CD4-positive, alpha-beta memory T cell (primary cell): ENCODE results near the gene P3H3. TPM values are rescaled to one million over a fixed set of nuclear protein-coding genes. Genes with fewer than 3 reads are reported as not detected.
A peak's percentile ranks its signal among the peaks of the same experiment; 100 is the strongest.
"Not testable (repeated sequence)": the region's sequence is repeated elsewhere in the genome, so short reads cannot be mapped to it uniquely, and the experiment has no call there.

Source experiments
- CTCF ChIA-PET: fragments of 350-600 bp; sonication (Branson Sonifier 250); formaldehyde crosslinking; loops from one replicate; lab custom pipeline; 2021; ENCODE audit warnings: inconsistent platforms; ENCODE audit not compliant: partially characterized antibody; lab: Charles Lee
- POLR2A ChIA-PET: fragments of 350-600 bp; sonication (Branson Sonifier 250); formaldehyde crosslinking; loops from one replicate; lab custom pipeline; 2021; ENCODE audit not compliant: partially characterized antibody; lab: Charles Lee
- DNase-seq, 5 donors: peaks; one replicate each; pipeline versions ENCODE4 v3.0.0 to v3.0.0-alpha.2; 2020 to 2022; ENCODE audit warnings: mixed read lengths in 1 of 5
- H3K27ac ChIP-seq: one replicate; pipeline ENCODE4 v1.7.0; 2013; ENCODE audit warnings: low read depth, low read length
- H3K27me3 ChIP-seq: 2 replicates; pipeline ENCODE4 v1.7.0; 2013; ENCODE audit warnings: mild to moderate bottlenecking, low read length, moderate library complexity; ENCODE audit not compliant: insufficient read depth
- H3K36me3 ChIP-seq: 2 replicates; pipeline ENCODE4 v1.7.0; 2013; ENCODE audit warnings: mild to moderate bottlenecking, low read length, moderate library complexity; ENCODE audit not compliant: insufficient read depth
- H3K4me1 ChIP-seq: 2 replicates; pipeline ENCODE4 v1.7.0; 2013; ENCODE audit warnings: mild to moderate bottlenecking, low read length, moderate library complexity; ENCODE audit not compliant: insufficient read depth
- H3K4me3 ChIP-seq, 2 donors: one replicate each; pipeline ENCODE4 v1.7.0; 2013; ENCODE audit warnings: low read length in 2 of 2, mild to moderate bottlenecking in 1 of 2
- H3K9me3 ChIP-seq, 2 donors: one replicate each; pipeline ENCODE4 v1.7.0; 2013; ENCODE audit warnings: low read length in 2 of 2, control low read depth in 1 of 2; ENCODE audit not compliant: control insufficient read depth in 1 of 2
- H3K27ac Mint-ChIP-seq, 7 donors: one replicate each; pipeline ENCODE4 v1.8.0; 2020 to 2021; ENCODE audit warnings: mixed read lengths in 7 of 7, mild to moderate bottlenecking in 6 of 7, inconsistent platforms in 3 of 7, moderate library complexity in 3 of 7
- H3K27me3 Mint-ChIP-seq, 2 donors: one replicate each; pipeline ENCODE4 v1.8.0; 2020 to 2021; ENCODE audit warnings: mixed read lengths in 2 of 2
- H3K36me3 Mint-ChIP-seq, 2 donors: one replicate each; pipeline ENCODE4 v1.8.0; 2020 to 2021; ENCODE audit warnings: mixed read lengths in 2 of 2, inconsistent platforms in 1 of 2, mild to moderate bottlenecking in 1 of 2
- H3K4me1 Mint-ChIP-seq, 4 donors: one replicate each; pipeline ENCODE4 v1.8.0; 2020 to 2021; ENCODE audit warnings: mixed read lengths in 4 of 4, mild to moderate bottlenecking in 1 of 4
- H3K4me3 Mint-ChIP-seq, 8 donors: one replicate each; pipeline ENCODE4 v1.8.0; 2020 to 2021; ENCODE audit warnings: mixed read lengths in 8 of 8, mild to moderate bottlenecking in 7 of 8, moderate library complexity in 6 of 8, inconsistent platforms in 3 of 8
- H3K9me3 Mint-ChIP-seq, 8 donors: one replicate each; pipeline ENCODE4 v1.8.0; 2020 to 2021; ENCODE audit warnings: mixed read lengths in 8 of 8, mild to moderate bottlenecking in 5 of 8, inconsistent platforms in 3 of 8, moderate library complexity in 1 of 8
- intact Hi-C: fragments of 100-400 bp; cut with micrococcal nuclease; formaldehyde crosslinking; loops from one replicate; pipeline ENCODE4 v1.15.1; 2023
- polyA plus RNA-seq, 2 donors: library from polyadenylated mRNA; unstranded; fragments of 300-500 nt; fragmentation: Illumina TruSeq; gene quantifications; one replicate each; pipeline ENCODE4 v1.2.3, GENCODE V29; 2021
- total RNA-seq, 2 experiments: library from RNA; stranded (reverse); gene quantifications; one replicate each; pipeline ENCODE4 v1.2.3, GENCODE V29; 2021

Gene P3H3
- total and polyA plus RNA-seq, 4 experiments from 2014 or later, result 0.72 to 11.8 (median 6.2) TPM

GRCh38 chr12:6879824-6880223 is 51.6 kb downstream of the P3H3 start:
- H3K27ac Mint-ChIP-seq, H3K4me1 ChIP-seq, H3K9me3 ChIP-seq, H3K27me3 Mint-ChIP-seq, H3K9me3 Mint-ChIP-seq, H3K4me3 Mint-ChIP-seq, H3K36me3 Mint-ChIP-seq, H3K4me3 ChIP-seq, H3K36me3 ChIP-seq, intact Hi-C loops, H3K27me3 ChIP-seq, DNase-seq, H3K4me1 Mint-ChIP-seq, H3K27ac ChIP-seq: not testable (repeated sequence)
- CTCF ChIA-PET, result interaction anchor here (3.0 kb wide), 1 partner anchor 12 kb away, joined by 15 read pairs; no protein-coding TSS in a partner anchor
- POLR2A ChIA-PET, result interaction anchor here (1.4 kb wide), 1 partner anchor 11 kb away, joined by 3 read pairs; no protein-coding TSS in a partner anchor

DNA sequence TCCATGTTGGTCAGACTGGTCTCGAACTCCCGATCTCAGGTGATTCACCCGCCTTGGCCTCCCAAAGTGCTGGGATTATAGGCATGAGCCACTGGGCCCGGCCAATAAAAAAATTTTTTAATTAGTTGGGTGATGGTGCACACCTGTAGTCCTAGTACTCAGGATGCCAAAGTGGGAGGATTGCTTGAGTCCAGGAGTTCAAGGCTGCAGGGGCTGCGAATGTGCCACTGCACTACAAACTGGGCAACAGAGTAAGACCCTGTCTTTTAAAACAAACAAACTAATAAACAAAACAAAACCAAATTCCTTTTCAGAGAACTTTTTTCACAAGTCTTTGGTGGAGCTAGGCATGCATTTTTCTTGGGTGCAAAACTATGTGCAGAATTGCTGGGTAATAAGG is 55.0 kb downstream of the P3H3 start:
- Histone ChIP-seq H3K4me3 (no peak overlapping the region), H3K27ac (no peak overlapping the region), H3K4me1 (no peaks in the 10 kb centered on the region), H3K27me3 (no peaks in the 10 kb centered on the region), H3K9me3 (no peaks in the 10 kb centered on the region), H3K36me3 (no peaks in the 10 kb centered on the region)
- Mint-ChIP-seq H3K36me3 (peaks cover 0 to 9% of the 10 kb centered on the region in 2 donors), H3K4me1 (no peaks in the 10 kb centered on the region), H3K27me3 (no peaks in the 10 kb centered on the region), H3K27ac (no peak overlapping the region), H3K9me3 (no peaks in the 10 kb centered on the region), H3K4me3 (no peak overlapping the region)
- no peak for DNase-seq
- CTCF ChIA-PET, result interaction anchor here (3.8 kb wide), 1 partner anchor 11 kb away, joined by 26 read pairs; the partner anchor contains the start of gene SPSB2
- intact Hi-C loops, result no loop called here
- POLR2A ChIA-PET, result interaction anchor here (1.8 to 5.3 kb wide), 2 partner anchors 8 to 10 kb away, joined by 11 to 33 read pairs; partner anchors contain the start of gene SPSB2

DNA sequence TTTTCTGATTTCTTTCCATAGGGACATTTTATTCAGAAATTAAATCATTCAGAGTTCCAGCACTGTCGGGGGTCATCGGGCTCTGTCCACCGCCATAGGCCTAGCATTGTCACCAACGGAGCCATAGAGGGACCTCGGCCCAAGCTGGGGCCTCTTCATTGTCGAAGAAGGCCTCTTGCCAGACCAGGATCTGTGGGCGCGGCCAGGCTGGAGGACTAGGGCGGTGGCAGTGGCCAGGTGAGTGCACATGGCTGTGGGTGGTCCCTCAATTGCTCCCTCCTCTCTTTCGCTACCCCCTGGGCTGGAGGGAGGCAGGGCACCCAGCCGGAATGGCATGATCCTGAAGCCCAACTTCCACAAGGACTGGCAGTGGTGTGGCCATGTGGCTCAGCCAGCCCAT is 55.5 kb downstream of the P3H3 start:
- Histone ChIP-seq H3K9me3 (no peaks in the 10 kb centered on the region), H3K27ac (no peak overlapping the region), H3K4me1 (no peaks in the 10 kb centered on the region), H3K27me3 (no peaks in the 10 kb centered on the region), H3K36me3 (no peaks in the 10 kb centered on the region), H3K4me3 (no peak overlapping the region)
- CTCF ChIA-PET, result interaction anchor here (3.8 kb wide), 1 partner anchor 11 kb away, joined by 26 read pairs; the partner anchor contains the start of gene SPSB2
- no peak overlapping the region for H3K27ac Mint-ChIP-seq
- no peaks in the 10 kb centered on the region for H3K4me1 Mint-ChIP-seq
- no peaks in the 10 kb centered on the region for H3K9me3 Mint-ChIP-seq
- POLR2A ChIA-PET, result interaction anchor here (5.3 kb wide), 1 partner anchor 10 kb away, joined by 33 read pairs; the partner anchor contains the start of gene SPSB2
- no peak overlapping the region for H3K4me3 Mint-ChIP-seq
- H3K27me3 Mint-ChIP-seq, result no peaks in the 10 kb centered on the region
- H3K36me3 Mint-ChIP-seq, result peaks cover 0 to 9% of the 10 kb centered on the region in 2 donors
- no peak for DNase-seq
- intact Hi-C loops, result no loop called here

DNA sequence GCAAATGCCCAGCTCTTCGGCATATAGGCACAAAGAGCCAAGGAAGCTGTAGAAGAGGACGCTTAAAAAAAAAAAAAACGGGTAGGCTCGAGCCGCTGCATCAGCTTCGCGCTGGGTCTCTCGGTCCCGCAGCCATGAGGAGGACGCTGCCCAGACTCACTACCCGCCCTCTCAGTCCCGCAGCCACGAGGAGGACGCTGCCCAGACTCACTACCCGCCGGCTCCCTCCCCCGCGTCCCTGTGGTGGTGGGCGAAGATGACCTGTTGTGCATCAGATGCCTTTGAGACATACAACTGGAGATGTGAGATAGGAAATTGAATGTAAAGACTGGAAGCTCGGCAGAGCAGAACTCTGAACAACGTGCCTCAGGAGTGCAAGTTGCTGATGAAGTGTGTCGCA is 56.3 kb downstream of the P3H3 start:
- intact Hi-C loops, result no loop called here
- Mint-ChIP-seq H3K4me3 (no peak overlapping the region), H3K36me3 (peaks cover 0 to 9% of the 10 kb centered on the region in 2 donors), H3K27ac (no peak overlapping the region), H3K4me1 (no peaks in the 10 kb centered on the region), H3K9me3 (no peaks in the 10 kb centered on the region), H3K27me3 (no peaks in the 10 kb centered on the region)
- no peaks in the 10 kb centered on the region for H3K27me3 ChIP-seq
- no peak overlapping the region for H3K27ac ChIP-seq
- no peak for DNase-seq
- no peaks in the 10 kb centered on the region for H3K36me3 ChIP-seq
- no peaks in the 10 kb centered on the region for H3K9me3 ChIP-seq
- H3K4me1 ChIP-seq, result no peaks in the 10 kb centered on the region
- CTCF ChIA-PET, result interaction anchor here (1.2 to 3.8 kb wide), 2 partner anchors 12 to 16 kb away, joined by 3 to 26 read pairs; partner anchors contain the start of gene SPSB2
- no peak overlapping the region for H3K4me3 ChIP-seq
- POLR2A ChIA-PET, result interaction anchor here (5.3 kb wide), 1 partner anchor 11 kb away, joined by 33 read pairs; the partner anchor contains the start of gene SPSB2

DNA sequence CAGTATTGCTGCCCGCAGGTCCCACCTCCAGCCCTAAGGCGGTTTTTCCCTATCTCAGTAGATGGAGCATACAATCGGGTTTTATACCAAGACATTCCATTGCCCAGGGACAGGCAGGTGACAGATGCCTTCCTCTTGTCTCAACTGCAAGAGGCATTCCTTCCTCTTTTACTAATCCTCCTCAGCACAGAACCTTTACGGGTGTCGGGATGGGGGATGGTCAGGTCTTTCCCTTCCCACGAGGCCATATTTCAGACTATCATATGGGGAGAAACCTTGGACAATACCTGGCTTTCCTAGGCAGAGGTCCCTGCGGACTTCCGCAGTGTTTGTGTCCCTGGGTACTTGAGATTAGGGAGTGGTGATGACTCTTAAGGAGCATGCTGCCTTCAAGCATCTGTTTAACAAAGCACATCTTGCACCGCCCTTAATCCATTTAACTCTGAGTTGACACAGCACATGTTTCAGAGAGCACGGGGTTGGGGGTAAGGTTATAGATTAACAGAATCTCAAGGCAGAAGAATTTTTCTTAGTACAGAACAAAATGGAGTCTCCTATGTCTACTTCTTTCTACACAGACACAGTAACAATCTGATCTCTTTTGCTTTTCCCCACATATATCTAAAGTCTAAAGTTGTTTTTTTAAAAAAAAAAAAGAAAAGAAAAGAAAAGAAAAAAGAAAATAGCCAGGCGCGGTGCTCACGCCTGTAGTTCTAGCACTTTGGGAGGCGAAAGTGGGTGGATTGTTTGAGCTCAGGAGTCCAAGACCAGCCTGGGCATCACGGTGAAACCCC is 58.2 kb downstream of the P3H3 start:
- H3K4me1 Mint-ChIP-seq, result peaks cover 2 to 11% (median 7%) of the 10 kb centered on the region in 4 donors
- H3K36me3 Mint-ChIP-seq, H3K4me3 ChIP-seq, DNase-seq, H3K9me3 ChIP-seq, H3K9me3 Mint-ChIP-seq, intact Hi-C loops, H3K36me3 ChIP-seq, H3K4me3 Mint-ChIP-seq, H3K27ac ChIP-seq, H3K27me3 ChIP-seq, H3K4me1 ChIP-seq, H3K27ac Mint-ChIP-seq, H3K27me3 Mint-ChIP-seq: not testable (repeated sequence)
- ChIA-PET POLR2A (interaction anchor here (1.1 to 5.3 kb wide), 3 partner anchors 12 to 17 kb away, joined by 3 to 33 read pairs (median 4); partner anchors contain the start of gene SPSB2), CTCF (interaction anchor here (1.2 to 1.4 kb wide), 3 partner anchors 14 to 258 kb away, joined by 3 to 5 read pairs (median 4); partner anchors contain the start of gene SPSB2)

DNA sequence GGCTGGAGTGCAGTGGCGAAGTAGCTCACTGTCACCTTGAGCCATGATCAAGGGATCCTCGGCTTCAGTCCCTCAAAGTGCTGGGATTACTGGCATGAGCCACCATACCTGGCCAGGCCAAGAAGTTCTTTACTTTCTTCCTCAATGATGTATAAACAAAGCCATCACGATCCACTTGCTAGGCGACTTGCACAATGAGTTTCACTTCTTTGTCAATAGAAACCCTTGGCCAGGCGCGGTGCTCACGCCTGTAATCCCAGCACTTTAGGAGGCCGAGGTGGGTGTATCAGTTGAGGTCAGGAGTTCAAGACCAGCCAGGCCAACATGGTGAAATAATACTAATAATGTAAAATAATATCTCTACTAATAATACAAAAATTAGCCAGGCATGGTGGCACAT is 59.3 kb downstream of the P3H3 start:
- no peak for DNase-seq
- H3K27me3 ChIP-seq, result no peaks in the 10 kb centered on the region
- intact Hi-C loops, result no loop called here
- Mint-ChIP-seq H3K4me1 (peaks cover 5 to 15% (median 11%) of the 10 kb centered on the region in 4 donors), H3K4me3 (no peak overlapping the region), H3K9me3 (no peaks in the 10 kb centered on the region), H3K36me3 (peaks cover 0 to 9% of the 10 kb centered on the region in 2 donors), H3K27ac (no peak overlapping the region), H3K27me3 (no peaks in the 10 kb centered on the region)
- no peak overlapping the region for H3K27ac ChIP-seq
- no peaks in the 10 kb centered on the region for H3K36me3 ChIP-seq
- ChIA-PET CTCF (interaction anchor here (1.3 to 1.4 kb wide), 2 partner anchors 15 to 257 kb away, joined by 4 to 5 read pairs; partner anchors contain the start of gene SPSB2), POLR2A (interaction anchor here (1.1 to 1.7 kb wide), 3 partner anchors 13 to 18 kb away, joined by 3 to 4 read pairs (median 3); partner anchors contain the start of gene SPSB2)
- no peak overlapping the region for H3K4me3 ChIP-seq
- no peaks in the 10 kb centered on the region for H3K9me3 ChIP-seq
- peaks cover 16% of the 10 kb centered on the region for H3K4me1 ChIP-seq

- Histone ChIP-seq H3K27me3 (no peaks in the 10 kb centered on the region), H3K36me3 (no peaks in the 10 kb centered on the region), H3K4me3 (no peak overlapping the region), H3K9me3 (no peaks in the 10 kb centered on the region), H3K4me1 (peaks cover 16% of the 10 kb centered on the region), H3K27ac (no peak overlapping the region)
- ChIA-PET CTCF (interaction anchor here (1.4 kb wide), 1 partner anchor 16 kb away, joined by 5 read pairs; the partner anchor contains the start of gene SPSB2), POLR2A (interaction anchor here (1.6 to 1.7 kb wide), 2 partner anchors 14 to 16 kb away, joined by 3 read pairs; partner anchors contain the start of gene SPSB2)
- intact Hi-C loops, result no loop called here
- H3K4me3 Mint-ChIP-seq, result no peak overlapping the region
- no peak for DNase-seq
- H3K27ac Mint-ChIP-seq, result peak overlapping the region in 2 of 7 donors; percentile 7 to 9
- no peaks in the 10 kb centered on the region for H3K27me3 Mint-ChIP-seq
- H3K4me1 Mint-ChIP-seq, result peaks cover 5 to 15% (median 11%) of the 10 kb centered on the region in 4 donors
- peaks cover 0 to 9% of the 10 kb centered on the region in 2 donors for H3K36me3 Mint-ChIP-seq
- no peaks in the 10 kb centered on the region for H3K9me3 Mint-ChIP-seq
These were observed 60.2 kb downstream of the P3H3 start for GRCh38 chr12:6888360-6888759.
